ENCODE data around the gene XAGE2.
"Not testable (repeated sequence)": the region's sequence is repeated elsewhere in the genome, so short reads cannot be mapped to it uniquely, and the experiment has no call there.

Gene XAGE2, protein sequence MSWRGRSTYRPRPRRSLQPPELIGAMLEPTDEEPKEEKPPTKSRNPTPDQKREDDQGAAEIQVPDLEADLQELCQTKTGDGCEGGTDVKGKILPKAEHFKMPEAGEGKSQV

DNA sequence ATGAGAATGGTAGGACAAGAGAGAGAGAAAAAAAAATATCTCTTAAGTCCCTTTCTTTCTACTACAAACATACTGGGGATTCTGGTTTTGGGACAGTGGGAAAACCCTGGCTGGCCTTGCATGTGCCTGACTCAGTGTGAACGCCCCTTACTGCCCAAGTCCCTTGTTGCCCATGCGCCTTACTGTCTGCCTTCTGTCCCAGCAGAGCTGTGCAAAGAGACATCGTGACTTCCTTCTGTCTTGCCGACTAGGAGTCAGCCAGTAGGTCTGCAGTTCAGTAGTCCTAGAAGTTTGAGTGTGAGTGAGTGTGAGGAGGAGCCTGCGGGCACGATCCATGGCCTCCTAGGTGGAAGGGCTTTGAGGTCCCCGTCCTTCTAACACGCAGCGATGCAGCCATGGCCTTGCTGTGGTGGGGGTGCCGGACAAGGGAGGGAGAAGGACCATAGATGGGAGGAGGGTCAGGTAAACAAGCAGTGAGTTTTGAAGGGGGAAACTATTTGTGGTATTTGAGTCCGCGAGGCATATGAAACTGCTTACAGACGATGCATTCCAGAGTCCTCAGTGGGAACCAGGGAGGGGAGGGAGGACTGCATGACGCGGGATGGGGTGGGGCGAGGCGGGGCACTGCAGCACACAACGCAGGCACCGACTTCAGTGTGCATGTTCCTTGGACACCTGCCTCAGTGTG lies at the start of gene XAGE2:
Gene XAGE2 (plus strand): TSS at position 654 of the 688 bp plus-strand sequence. CDS start 994 bp downstream, outside the sequence.
- no peak for DNase-seq

DNA sequence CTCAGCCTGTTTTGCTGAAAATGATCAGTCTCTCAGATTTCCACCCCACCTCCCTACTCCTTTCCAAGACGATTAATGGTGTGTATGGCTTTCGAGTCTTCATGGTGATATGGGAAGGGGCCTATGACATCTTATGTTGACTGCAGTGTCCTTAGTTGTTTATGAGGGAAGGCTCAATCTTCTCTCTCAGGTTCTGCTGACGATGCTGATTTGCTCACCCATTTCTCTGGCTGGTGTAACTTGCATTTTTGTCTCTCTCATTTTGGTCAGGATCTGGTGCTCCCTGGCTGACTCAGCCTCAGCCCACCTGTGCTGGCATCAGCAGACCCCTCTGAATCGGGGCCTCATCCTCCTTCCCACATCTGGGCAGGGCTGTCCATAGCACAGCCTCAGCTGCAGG lies 31.4 kb upstream of the XAGE2 start:
- DNase-seq, result no peak

DNA sequence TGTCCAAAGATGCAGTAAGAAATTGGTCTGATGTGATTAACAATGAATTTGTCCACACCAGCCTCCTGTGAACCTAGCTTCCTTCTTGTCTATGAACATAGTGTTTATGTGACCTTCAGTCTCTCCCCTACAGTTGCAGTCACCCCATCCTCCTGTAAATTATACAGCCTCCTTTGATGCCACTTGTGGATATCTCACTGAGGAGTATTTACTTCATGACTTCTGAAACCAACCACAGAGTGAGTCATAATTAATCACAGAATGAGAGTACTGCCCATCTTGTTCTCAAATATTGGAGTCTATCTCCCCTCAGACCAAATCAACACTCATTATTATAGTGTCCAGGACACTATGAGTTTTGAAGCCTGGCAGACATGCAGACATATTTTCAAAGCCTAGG lies 27.3 kb upstream of the XAGE2 start:
- DNase-seq, result no peak

DNA sequence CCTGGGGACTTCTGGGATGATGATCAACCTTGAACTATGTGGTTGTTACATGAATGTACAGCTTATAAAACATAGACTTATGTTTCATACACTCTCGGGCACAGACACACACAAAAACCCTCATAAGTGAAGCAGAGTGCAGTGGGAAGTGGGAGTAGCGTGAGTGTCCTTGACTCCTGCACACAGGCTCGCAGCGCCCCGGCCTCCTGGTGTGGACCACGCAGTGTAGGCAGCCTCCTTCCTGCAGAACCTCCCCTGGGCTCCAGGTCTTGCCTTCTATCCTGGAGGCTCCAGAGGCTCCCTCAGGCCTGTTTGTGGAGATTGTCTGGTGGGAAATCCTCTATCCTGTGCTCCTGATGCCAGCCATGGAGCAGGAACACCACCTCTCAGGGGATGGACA lies 25.7 kb upstream of the XAGE2 start:
- not testable (repeated sequence) for DNase-seq

DNA sequence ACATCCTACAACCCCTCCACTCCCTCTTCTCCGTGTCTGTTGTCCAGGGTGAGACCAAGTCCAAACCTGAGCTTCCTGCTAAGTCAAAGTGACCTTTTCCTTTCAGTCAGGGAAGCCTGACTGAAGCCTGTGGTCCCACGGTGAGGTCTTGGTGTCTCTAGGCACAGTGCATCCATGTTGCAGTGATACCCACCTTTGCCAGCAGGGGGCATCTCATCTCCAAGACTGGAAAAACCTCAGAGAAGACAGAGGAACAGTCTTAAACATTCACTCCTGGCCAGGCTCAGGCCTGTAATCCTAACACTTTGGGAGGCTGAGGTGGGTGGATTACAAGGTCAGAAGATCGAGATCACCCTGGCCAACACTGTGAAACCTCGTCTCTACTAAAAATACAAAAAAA lies 23.4 kb upstream of the XAGE2 start:
- DNase-seq, result peak in 1 of 14 donors; percentile 4

DNA sequence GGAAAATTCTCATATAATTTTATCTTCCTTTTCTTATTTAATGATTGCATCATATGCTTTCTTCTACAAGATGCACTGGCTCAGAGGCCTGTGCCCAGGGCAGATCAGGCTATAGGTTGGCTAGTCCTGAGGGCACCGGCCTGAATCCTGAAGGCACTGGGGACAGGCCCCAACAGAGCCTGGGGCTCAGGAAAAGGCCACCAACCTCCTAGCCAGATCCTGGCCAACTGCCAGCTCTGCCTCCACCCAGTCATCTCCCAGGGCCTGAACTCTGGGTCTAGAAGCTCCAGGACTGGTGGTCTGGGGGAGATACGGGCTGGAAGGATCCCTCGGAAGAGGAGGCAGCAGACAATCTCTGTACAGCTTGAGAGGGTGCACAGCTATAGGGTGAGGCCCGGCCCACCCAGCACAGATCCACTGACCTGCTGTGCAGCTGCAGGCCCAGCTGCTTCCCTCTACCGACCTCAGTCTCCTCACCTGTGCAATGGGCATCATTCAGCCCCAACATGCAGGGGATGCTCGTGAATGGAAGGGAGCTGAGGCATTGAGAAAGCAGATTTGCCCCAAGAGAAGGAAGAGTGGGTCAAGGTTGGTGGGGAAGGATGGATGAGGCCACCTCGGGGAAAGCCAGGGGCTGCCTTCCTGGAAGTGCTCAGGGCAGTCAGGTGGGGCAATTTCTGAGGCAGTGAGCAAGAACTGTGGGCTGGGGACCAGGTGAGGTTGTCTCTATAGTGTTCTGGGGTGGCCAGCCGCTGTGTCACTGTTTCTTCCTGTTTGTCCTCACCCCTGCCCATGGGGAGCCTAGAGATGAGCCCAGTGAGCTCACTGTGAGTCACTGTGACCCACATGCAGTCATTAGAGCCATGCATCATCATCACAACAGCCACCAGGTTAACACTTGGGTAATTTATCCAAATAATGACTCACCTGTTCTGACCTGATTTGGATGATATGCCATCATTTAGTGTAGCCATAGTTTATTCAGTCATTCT lies 22.4 kb upstream of the XAGE2 start:
- DNase-seq, result no peak

DNA sequence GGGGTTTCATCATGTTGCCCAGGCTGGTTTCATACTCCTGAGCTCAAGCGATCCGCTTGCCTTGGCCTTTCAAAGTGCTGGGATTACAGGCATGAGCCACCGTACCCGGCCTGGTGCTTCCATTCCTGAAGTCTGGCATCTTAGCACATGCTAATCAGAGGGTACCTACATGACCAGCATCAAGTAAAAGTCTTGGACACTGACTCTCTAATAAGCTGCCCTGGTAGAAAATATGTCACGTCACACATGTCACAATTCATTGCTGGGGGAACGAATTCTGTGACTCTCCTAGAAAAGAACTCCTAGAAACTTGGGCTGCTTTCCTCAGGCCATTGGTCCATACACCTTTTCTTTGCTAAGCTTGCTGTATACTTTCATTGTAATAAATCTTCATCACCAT lies 19.1 kb upstream of the XAGE2 start:
- no peak for DNase-seq

DNA sequence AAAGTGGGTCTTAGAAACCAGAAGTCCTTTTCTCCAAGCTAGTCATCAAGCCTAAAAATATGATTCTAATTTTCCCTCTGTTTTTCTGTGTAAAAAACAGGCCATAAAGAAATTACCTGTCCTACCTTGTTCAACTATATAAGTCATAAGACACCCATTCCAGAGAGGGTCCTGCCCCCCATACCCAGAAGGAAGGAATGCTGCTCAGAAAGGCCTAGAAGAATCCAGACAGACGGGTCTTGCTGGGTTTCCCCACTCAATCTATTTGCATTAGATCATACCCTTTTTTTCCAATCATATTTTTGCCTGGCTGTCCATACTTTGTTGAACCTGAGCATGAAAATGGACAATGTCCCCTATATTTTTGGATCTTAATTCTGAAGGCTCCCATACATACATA lies 16.3 kb upstream of the XAGE2 start:
- no peak for DNase-seq

DNA sequence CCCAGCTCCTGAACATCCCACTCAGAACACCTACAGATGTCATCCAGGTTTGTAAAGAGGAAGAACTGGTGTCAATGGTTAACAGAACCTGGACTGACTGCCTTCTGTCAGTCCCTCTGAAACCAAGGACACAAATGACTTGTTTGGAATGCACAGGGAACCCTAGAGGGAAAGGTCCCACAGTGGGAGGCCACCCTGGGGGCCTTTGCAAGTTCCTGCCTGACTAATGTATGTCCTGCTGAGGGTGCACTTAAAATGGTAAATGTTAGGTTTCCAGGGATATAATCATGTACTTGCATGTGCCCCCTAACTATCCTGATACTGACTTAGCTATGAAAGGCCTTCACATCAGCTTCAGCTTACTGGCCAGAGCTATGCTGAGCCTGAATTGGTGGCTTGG lies 15.0 kb upstream of the XAGE2 start:
- DNase-seq, result no peak

DNA sequence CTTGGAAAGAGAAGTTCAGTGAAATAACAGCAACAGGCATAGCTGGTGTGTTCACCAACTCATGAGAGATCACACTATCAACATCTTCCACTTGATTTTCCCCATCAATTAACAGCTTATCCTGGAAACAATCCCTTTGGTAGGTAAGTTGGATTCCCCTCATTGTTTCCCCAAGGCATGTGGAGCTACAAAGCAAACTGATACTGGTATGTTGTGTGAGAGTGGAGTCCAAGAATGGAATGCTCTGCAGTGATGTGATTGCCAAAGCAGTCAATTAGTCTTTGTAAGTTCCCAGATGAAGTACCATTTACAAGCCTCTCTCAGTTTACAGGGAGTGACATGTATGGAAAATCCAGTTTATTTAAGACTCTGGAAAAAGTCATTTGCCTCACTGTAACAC lies 13.7 kb upstream of the XAGE2 start:
- no peak for DNase-seq

DNA sequence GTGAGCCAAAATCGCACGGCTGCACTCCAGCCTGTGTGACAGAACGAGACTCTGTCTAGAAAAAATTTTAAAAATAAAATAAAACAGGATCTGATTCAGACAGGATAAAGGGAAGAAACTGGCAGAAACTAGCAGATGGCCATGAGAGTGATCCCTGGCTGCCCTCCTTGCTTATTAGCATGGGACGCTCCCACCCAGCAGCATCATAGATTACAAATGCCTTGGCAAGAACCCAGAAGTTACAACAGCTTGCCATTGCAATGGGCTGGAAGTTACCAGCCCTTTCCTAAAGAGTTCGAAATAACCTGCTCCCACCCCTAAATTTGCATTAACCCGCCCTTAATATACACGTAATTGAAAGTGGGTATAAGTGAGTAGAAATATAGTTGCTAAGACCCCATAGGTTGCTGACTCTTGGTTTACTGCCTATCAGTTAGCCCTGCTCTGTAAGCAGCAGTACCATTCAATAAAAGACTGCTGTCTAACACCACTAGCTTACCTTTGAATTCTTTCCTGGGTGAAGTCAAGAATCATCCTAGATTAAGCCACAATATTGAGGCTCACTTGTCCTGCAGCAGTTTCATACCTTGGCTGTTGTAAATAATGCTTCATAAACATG lies 9.1 kb upstream of the XAGE2 start:
- no peak for DNase-seq

DNA sequence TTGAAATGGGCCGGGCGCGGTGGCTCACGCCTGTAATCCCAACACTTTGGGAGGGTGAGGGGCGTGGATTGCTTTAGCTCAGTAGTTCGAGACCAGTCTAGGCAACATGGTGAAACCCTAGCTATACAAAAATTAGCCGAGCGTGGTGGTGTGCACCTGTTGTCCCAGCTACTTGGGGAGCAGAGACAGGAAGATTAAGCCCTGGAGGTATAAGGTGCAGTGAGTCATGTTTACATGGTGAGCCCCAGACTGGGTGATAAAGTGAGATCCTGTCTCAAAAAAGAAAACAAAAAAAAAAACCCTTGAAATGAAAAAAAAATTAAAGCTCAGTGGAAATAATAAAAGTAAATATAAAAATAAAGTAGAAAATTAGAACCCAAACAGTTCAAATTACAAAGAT lies 6.9 kb upstream of the XAGE2 start:
- no peak for DNase-seq

DNA sequence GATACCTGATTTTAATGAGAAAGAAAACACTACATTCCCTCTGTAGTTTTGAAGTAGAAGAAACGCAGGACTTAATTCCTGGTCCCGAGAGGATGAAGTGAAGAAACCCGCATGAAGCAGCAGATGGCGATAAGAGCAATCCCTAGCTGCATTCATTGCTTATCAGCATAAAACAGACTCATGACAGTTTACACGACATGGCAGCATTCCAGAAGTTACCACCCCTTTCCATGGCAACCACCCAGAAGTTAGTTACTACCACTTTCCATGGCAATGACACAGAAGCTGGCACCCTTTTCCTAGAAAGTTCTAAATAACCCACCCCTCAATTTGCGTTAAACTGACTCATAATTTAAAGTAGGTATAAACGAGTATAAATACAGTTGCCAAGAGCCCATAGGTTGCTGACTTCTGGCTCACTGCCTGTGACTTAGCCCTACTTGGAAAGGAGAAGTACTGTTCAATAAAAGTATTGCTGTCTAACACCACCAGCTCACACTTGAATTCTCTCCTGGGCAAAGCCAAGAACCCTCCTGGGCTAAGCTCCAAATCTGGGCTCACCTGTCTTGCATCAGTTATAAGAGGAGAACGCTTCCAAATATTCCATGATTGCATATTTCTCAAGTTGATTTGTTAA lies 5.5 kb upstream of the XAGE2 start:
- DNase-seq, result no peak

DNA sequence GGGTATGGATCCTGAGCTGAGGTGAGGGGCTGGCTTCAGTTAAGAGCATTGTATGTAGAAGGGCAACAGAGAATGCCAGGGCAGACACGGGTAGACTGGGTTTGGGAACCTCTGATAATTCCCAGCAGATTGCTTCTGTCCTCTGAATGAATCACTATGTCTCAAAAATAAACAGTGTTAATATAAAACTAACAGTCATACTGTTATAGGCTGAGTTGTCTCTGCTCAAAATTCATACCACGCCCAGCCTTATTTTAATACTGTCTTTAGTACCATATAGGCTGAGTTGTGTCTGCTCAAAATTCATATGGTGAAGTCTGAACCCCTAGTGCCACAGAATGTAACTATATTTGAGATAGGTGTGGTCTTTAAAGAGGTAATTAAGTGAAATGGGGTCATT lies 10.0 kb downstream of the XAGE2 start:
- DNase-seq, result no peak

DNA sequence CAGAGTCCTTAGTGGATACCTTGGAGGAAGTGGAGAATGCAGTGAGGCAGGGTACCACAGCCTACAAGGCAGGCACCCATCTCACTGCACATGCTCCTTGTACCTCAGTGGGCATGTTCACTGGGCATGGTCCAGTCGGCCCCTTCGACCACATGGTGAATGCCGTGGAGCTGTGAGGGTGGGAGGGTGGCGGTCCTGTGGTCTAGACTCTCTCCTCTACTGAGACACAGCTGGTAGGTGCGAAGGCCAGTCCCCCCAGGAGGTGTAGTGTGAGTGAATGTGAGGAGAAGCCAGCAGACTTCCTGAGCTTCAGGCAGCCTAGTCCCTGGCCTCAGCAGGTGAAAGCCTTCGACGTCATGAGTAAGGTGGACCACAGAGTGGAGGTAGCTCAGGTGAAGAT lies 12.2 kb downstream of the XAGE2 start:
- no peak for DNase-seq

DNA sequence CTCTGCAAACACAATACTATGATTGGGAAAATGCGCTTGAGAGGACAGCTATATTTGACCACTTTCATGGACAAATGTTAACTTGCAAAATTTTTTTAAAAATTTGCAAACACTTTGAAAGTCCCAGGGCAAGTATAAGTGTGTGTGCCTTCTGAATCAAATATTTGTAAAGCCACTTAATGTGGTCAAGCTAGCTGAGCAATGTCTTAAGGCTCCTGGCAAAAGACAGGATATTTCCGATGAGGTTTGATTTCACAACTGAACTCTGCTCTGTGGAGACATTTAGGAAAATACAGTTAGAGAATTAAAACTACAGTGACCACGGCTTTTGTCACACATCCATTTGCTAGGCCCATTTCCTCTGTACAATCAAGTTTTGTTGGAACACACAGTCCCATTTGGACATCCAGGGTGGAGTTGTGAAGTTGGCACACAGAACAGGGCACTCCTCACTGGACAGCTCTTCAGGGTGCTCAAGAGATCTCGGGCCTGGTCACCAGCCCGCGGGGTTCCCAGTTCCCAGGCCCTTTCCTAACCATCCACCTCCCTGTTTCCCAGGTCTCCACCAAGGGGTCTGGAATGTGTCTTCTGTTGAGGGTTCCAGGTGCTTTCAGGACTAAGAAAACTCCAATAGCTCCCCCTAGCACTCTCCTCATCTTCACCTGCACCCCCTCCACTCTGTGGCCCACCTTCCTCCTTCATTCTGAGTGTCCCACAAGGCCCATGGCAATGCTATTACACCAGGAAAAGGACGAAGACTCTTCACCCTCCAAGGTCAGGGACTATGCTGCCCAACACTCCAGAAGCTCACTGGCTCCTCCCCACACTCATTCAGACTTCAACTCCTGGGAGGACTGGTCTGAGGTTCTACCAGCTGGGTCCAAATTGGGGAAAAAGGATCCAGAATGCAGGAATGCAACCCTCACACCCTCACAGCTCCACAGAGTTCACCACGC lies 41.9 kb downstream of the XAGE2 start:
- DNase-seq, result no peak

DNA sequence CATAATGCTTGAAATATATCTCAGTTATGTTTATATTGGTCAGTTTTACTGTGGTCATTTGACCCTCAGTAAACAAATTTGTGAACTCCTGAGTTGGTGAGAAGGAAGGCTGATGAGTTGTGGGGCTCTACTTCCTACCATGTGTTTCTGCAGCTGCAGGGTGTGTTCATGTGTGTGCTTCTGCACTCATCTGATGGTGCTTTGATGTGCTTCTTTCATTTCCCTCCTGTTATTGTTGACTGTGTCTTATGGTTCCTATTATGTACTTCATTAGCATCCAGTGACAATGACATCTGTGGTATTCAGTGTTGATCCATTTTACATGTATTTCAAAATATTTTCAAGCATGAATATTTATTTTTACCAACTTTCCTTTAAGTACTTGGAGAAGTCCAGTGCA lies 46.5 kb downstream of the XAGE2 start:
- DNase-seq, result no peak

DNA sequence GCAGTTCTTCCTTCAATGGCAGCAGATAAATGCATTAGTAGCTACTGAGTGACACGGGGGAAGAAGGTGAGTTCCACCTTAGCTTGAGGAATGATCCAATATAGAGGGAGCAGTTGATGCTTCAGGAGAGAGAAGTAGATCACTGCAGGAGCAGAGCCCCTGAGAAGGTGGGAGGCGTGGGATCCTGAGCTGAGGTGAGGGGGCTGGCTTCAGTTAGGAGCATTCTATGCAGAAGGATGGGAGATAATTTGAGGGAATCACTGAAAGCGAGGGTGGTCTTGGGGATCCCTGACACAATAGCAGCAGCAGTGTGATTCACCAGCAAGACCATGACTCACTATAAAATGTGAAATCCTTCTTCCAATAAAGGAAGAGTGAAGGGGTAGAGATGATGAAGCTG lies 48.0 kb downstream of the XAGE2 start:
- DNase-seq, result no peak

DNA sequence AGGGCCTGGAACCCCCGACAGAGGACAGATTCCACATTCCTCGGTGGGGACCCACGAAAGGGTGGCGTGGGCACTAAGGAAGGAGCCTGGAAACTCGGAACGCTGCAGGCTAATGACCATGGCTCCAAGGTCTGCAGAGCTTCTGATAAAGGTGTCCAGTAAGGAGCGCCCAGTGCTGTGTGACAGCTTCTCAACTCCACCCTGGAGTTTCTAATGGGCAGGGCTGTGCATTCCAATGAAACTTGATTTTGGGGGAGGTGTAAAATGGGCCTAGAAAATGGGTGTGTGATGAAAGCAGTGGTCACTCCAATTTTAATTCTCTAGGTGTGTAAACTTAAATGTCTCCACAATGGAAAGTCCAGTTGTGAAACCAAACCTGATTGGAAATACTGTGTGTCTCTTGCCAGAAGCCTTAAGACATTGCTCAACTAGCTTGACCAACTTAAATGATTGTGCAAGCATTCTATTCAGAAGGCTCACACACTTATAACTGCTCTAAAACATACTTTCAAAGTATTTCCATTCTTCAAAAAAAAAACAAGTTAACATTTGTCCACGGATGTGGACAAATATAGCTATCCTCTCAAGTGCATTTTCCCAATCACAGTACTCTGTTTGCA lies 52.1 kb downstream of the XAGE2 start:
- no peak for DNase-seq

DNA sequence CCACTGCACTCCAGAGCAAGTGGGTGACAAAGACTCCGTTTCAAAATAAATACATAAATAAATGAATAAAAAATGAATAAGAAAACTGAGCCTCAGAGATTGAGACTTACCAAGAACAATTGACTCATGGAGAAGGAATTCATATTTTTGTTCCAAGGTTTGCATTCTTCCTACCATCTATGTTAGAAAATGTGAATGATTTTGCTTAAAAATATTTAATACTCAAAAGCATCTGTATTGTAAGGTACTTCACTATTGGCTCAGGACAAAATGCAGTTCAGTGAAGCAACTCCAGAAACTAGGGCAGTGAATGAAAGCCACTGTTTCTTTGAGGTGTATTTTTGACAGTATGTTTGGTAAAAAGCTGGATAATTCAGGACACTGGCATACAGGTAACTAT lies 54.1 kb downstream of the XAGE2 start:
- DNase-seq, result no peak

DNA sequence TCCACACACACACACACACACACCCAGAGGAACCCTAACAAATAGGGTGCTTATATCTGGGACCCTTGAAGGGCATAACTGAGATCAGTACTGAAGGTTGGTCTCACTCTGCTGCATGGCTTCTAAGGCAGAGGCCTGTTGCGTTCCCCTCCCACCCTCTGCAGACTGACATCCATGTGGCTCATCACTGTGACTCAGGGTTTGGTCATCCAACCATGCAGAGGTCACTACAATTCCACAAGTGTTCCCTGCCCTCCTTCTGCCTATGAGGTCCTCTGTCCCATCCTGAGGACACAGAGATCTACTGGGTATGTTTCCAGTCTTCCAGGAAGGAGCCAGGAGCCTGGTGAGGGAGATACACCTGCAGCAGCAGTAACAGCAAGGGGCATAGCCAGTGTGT lies 55.8 kb downstream of the XAGE2 start:
- no peak for DNase-seq

All from C1 segment of cervical spinal cord (tissue), 14 donors.